Stomach (tissue), 4 donors: ENCODE data around the gene KRT17.

Source experiments
- POLR2A ChIP-seq, 4 donors: fragments of 450-650 bp; IDR thresholded peaks; one replicate each; pipeline ENCODE4 v1.6.1; 2016; ENCODE audit warnings: antibody characterized with exemption in 4 of 4, control low read depth in 2 of 4, mild to moderate bottlenecking in 1 of 4, moderate library complexity in 1 of 4
- TF ChIP-seq, protein P1 (sequence below), 7 experiments: fragments of 450-650 bp in 4 of 7; fragments of 200-600 bp in 3 of 7; sonication (generic) in 3 of 7; IDR thresholded peaks; one replicate each; pipeline ENCODE4 v1.5.1; 2016 to 2019; ENCODE audit warnings: antibody characterized with exemption in 7 of 7, control low read depth in 2 of 7, mild to moderate bottlenecking in 1 of 7

DNA sequence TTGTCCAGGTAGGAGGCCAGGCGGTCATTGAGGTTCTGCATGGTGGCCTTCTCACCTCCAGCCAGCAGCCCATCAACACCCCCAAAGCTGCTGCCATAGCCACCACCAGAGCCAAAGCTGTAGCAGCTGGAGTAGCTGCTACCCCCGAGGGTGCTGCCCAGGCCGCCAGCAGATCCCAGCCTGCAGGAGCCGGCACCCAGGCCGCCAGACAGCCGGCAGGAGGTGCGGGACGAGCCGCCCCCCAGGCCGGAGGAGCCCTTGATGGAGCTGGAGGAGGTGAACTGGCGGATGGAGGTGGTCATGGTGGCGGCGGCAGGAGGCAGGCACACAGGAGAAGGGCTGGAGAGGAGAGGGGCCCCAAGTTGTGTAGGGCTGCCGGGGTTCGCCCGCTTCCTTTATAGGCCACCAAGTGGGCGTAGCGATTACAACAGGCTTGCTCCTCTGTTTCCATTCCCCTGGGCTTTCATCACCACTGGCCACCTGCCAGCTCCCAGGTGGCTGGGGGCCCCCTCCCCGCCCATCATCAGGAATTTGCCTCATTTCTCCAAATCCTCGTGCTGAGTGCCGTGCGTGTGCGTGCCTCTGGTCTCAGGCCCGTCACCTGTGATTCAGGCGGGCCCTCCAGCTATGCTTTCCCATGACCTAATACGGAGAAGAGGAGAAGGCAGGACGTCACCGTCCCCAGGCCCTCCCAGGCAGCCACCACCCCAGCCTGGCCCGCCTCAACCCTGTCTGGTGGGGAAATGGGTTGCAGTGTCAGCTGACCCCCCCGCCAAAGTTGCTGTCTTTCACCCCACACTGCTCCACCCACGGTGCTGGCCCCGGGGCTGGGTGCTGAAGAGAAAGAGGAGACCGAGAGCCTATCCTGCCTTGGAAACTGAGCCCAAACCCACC lies at the start of gene KRT17:
- TF ChIP-seq, protein P1, sequence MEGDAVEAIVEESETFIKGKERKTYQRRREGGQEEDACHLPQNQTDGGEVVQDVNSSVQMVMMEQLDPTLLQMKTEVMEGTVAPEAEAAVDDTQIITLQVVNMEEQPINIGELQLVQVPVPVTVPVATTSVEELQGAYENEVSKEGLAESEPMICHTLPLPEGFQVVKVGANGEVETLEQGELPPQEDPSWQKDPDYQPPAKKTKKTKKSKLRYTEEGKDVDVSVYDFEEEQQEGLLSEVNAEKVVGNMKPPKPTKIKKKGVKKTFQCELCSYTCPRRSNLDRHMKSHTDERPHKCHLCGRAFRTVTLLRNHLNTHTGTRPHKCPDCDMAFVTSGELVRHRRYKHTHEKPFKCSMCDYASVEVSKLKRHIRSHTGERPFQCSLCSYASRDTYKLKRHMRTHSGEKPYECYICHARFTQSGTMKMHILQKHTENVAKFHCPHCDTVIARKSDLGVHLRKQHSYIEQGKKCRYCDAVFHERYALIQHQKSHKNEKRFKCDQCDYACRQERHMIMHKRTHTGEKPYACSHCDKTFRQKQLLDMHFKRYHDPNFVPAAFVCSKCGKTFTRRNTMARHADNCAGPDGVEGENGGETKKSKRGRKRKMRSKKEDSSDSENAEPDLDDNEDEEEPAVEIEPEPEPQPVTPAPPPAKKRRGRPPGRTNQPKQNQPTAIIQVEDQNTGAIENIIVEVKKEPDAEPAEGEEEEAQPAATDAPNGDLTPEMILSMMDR (IDR thresholded peaks at IDR 0.05): no peak
- TF ChIP-seq POLR2A (IDR thresholded peaks at IDR 0.05): no peak
